HL-60 (cell line): ENCODE measurements around the gene MAP7D3.

Experiments used
- CTCF ChIP-seq: IDR thresholded peaks from one replicate; pipeline ENCODE4 v1.5.1; 2011; ENCODE audit warnings: low read length, control low read depth, inconsistent platforms; ENCODE audit not compliant: insufficient read depth
- GABPA ChIP-seq: IDR thresholded peaks from 2 replicates; pipeline ENCODE4 v1.6.1; 2012; ENCODE audit warnings: low read depth
- POLR2AphosphoS5 ChIP-seq: IDR thresholded peaks from 2 replicates; pipeline ENCODE4 v1.6.1; 2012; ENCODE audit warnings: low read depth
- REST ChIP-seq: IDR thresholded peaks from 2 replicates; pipeline ENCODE4 v1.6.1; 2012; ENCODE audit warnings: low read depth; ENCODE audit not compliant: insufficient replicate concordance

- TF ChIP-seq CTCF (no peak), REST (no peak), POLR2AphosphoS5 (no peak), GABPA (no peak)
These were observed 38.6 kb downstream of the MAP7D3 start for GRCh38 chrX:136212557-136213111.
